Trophoblast cell (in vitro differentiated cells and primary cell): ENCODE results near the gene RPTOR.

Experiments used
- DNase-seq, 2 donors: peaks; one replicate each; pipeline ENCODE4 v3.0.0-alpha.2; 2016
- H2AFZ ChIP-seq: 2 replicates; pipeline ENCODE4 v1.6.1; 2013; ENCODE audit warnings: low read length, moderate library complexity, mild to moderate bottlenecking; ENCODE audit not compliant: insufficient read depth, poor library complexity
- H2AK5ac ChIP-seq: 2 replicates; pipeline ENCODE4 v1.6.1; 2013; ENCODE audit warnings: mild to moderate bottlenecking, low read length
- H2BK120ac ChIP-seq: 2 replicates; pipeline ENCODE4 v1.6.1; 2013; ENCODE audit warnings: low read length, mild to moderate bottlenecking, moderate library complexity; ENCODE audit not compliant: insufficient read depth, poor library complexity
- H2BK12ac ChIP-seq: 2 replicates; pipeline ENCODE4 v1.6.1; 2013; ENCODE audit warnings: mild to moderate bottlenecking, low read length, moderate library complexity
- H2BK5ac ChIP-seq: 2 replicates; pipeline ENCODE4 v1.6.1; 2013; ENCODE audit warnings: low read length, low read depth, moderate library complexity, mild to moderate bottlenecking; ENCODE audit not compliant: poor library complexity
- H3K14ac ChIP-seq: 2 replicates; pipeline ENCODE4 v1.6.1; 2013; ENCODE audit warnings: mild to moderate bottlenecking, low read length
- H3K18ac ChIP-seq: 2 replicates; pipeline ENCODE4 v1.6.1; 2013; ENCODE audit warnings: mild to moderate bottlenecking, low read length
- H3K23ac ChIP-seq: 2 replicates; pipeline ENCODE4 v1.6.1; 2013; ENCODE audit warnings: low read length
- H3K27ac ChIP-seq: 2 replicates; pipeline ENCODE4 v1.5.1; 2013; ENCODE audit warnings: low read depth, mild to moderate bottlenecking, inconsistent platforms, low read length, moderate library complexity
- H3K27me3 ChIP-seq: 2 replicates; pipeline ENCODE4 v1.6.1; 2013; ENCODE audit warnings: inconsistent platforms, mild to moderate bottlenecking, low read length, moderate library complexity; ENCODE audit not compliant: insufficient read depth
- H3K36me3 ChIP-seq, 2 experiments: 1 replicate in 1 of 2; 2 replicates in 1 of 2; pipeline ENCODE4 v1.6.1; 2013; ENCODE audit warnings: low read length in 2 of 2, mild to moderate bottlenecking in 2 of 2, moderate library complexity in 1 of 2; ENCODE audit not compliant: insufficient read depth in 2 of 2, control insufficient read depth in 1 of 2
- H3K4ac ChIP-seq: 2 replicates; pipeline ENCODE4 v1.6.1; 2013; ENCODE audit warnings: low read depth, mild to moderate bottlenecking, low read length, moderate library complexity
- H3K4me1 ChIP-seq, 2 experiments: 1 replicate in 1 of 2; 2 replicates in 1 of 2; pipeline ENCODE4 v1.6.1; 2013; ENCODE audit warnings: low read length in 2 of 2, mild to moderate bottlenecking in 2 of 2, moderate library complexity in 1 of 2; ENCODE audit not compliant: insufficient read depth in 2 of 2, control insufficient read depth in 1 of 2
- H3K4me2 ChIP-seq: 2 replicates; pipeline ENCODE4 v1.6.1; 2013; ENCODE audit warnings: inconsistent platforms, mild to moderate bottlenecking, low read length, moderate library complexity
- H3K4me3 ChIP-seq: 2 replicates; pipeline ENCODE4 v1.5.1; 2013; ENCODE audit warnings: mild to moderate bottlenecking, low read depth, low read length, inconsistent platforms
- H3K79me1 ChIP-seq: one replicate; pipeline ENCODE4 v1.6.1; 2013; ENCODE audit warnings: low read length
- H3K79me2 ChIP-seq: 2 replicates; pipeline ENCODE4 v1.6.1; 2013; ENCODE audit warnings: low read length, mild to moderate bottlenecking; ENCODE audit not compliant: control insufficient read depth, insufficient read depth, poor library complexity
- H3K9ac ChIP-seq: 2 replicates; pipeline ENCODE4 v1.6.1; 2013; ENCODE audit warnings: mild to moderate bottlenecking, low read length
- H3K9me3 ChIP-seq: 2 replicates; pipeline ENCODE4 v1.6.1; 2013; ENCODE audit warnings: low read depth, mild to moderate bottlenecking, control low read depth, inconsistent platforms, low read length; ENCODE audit not compliant: insufficient read depth
- H4K12ac ChIP-seq: 2 replicates; pipeline ENCODE4 v1.6.1; 2013; ENCODE audit warnings: low read depth, mild to moderate bottlenecking, low read length, moderate library complexity
- H4K8ac ChIP-seq: 2 replicates; pipeline ENCODE4 v1.6.1; 2013; ENCODE audit warnings: low read depth, mild to moderate bottlenecking, low read length, moderate library complexity
- H4K91ac ChIP-seq: one replicate; pipeline ENCODE4 v1.6.1; 2013; ENCODE audit warnings: low read depth, mild to moderate bottlenecking, low read length, moderate library complexity
- WGBS: extraction: QIAGEN DNeasy Blood & Tissue Kit; methylation state at CpG from one replicate; pipeline ENCODE4 v1.1.7; 2013; ENCODE audit warnings: missing lambda C conversion rate; ENCODE audit not compliant: insufficient read length, insufficient coverage; ENCODE audit errors: extremely low coverage; 5-methylcytosine and 5-hydroxymethylcytosine counted together

Gene RPTOR

DNA sequence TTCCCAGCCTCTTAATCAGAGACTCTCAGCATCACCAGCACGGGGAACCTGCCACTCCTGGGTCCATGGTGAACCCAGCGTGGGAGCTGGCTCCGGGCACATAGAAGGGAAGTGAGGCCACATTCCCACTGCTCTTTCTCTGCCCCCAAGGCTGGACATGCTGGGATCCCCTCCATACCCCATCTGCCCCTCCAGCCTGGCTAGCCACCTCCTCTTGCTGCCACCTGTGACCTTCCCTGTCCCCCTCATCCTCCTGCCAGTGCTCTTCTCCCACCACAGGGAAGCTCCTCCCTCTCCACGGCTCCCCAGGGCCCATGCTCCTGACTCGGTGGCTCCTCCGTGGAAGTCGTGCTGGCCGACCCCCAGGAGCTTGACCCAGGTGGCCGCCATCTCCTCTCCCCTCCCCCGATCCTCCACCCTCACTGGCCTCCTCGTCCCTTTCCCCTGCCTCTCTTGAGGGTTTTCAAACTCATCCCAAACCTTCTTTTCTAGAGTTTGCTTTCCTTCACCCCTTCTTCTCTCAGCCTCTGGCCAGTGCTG lies 307.9 kb downstream of the RPTOR start:
- H3K4me2 ChIP-seq: no peak overlapping the region
- H3K79me2 ChIP-seq: no peaks in the 10 kb centered on the region
- no peak overlapping the region for H3K23ac ChIP-seq
- H3K4me1 ChIP-seq: peaks cover 18 to 21% of the 10 kb centered on the region in 2 experiments
- H2BK120ac ChIP-seq: no peak overlapping the region
- H3K27me3 ChIP-seq: no peaks in the 10 kb centered on the region
- no peak overlapping the region for H3K9ac ChIP-seq
- peaks cover 3% of the 10 kb centered on the region for H3K9me3 ChIP-seq
- H3K79me1 ChIP-seq: peaks cover 13% of the 10 kb centered on the region
- no peak overlapping the region for H3K14ac ChIP-seq
- H3K4ac ChIP-seq: no peak overlapping the region
- H2BK12ac ChIP-seq: peak overlapping the region; percentile 24
- no CpG with 5 or more reads among the region's 11 CpGs for WGBS
- H4K8ac ChIP-seq: no peak overlapping the region
- H2BK5ac ChIP-seq: no peak overlapping the region
- no peak overlapping the region for H3K27ac ChIP-seq
- no peak overlapping the region for H4K91ac ChIP-seq
- H4K12ac ChIP-seq: no peak overlapping the region
- H3K4me3 ChIP-seq: no peak overlapping the region
- no peak overlapping the region for H2AK5ac ChIP-seq
- no peak overlapping the region for H2AFZ ChIP-seq
- H3K36me3 ChIP-seq: peaks cover 0 to 8% of the 10 kb centered on the region in 2 experiments
- DNase-seq: no peak
- no peak overlapping the region for H3K18ac ChIP-seq

DNA sequence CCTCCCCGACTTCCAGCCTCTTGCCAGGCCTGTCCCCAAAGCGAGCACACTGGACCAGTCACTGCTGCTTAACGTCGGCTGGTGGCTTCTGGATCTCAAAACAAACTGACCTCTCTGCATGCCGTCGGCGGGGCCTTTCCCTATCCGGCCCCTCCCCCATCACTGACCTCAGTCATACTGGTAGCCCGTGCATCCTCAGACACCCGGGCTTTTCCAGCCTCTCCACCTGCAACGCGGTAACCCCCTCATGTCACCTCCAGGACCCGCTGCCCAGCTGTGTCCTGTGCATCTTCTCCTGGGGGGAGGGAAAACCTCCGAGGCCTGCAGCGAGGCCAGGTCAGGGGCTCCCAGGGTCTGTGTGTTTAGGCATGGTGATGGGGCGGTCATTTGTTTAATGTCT lies 308.4 kb downstream of the RPTOR start:
- H3K9me3 ChIP-seq: no peaks in the 10 kb centered on the region
- H2BK5ac ChIP-seq: no peak overlapping the region
- no peak overlapping the region for H3K23ac ChIP-seq
- no peak overlapping the region for H3K9ac ChIP-seq
- WGBS: no CpG with 5 or more reads among the region's 16 CpGs
- no peak overlapping the region for H3K27ac ChIP-seq
- H3K18ac ChIP-seq: peak overlapping the region; percentile 18
- no peak overlapping the region for H2AFZ ChIP-seq
- H4K91ac ChIP-seq: no peak overlapping the region
- H3K4ac ChIP-seq: no peak overlapping the region
- H2AK5ac ChIP-seq: peak overlapping the region; percentile 9
- H3K27me3 ChIP-seq: no peaks in the 10 kb centered on the region
- no peak overlapping the region for H3K4me2 ChIP-seq
- DNase-seq: no peak
- H3K36me3 ChIP-seq: peaks cover 0 to 4% of the 10 kb centered on the region in 2 experiments
- H3K79me1 ChIP-seq: peaks cover 13% of the 10 kb centered on the region
- no peak overlapping the region for H3K14ac ChIP-seq
- H2BK12ac ChIP-seq: no peak overlapping the region
- no peak overlapping the region for H3K4me3 ChIP-seq
- no peak overlapping the region for H4K12ac ChIP-seq
- no peaks in the 10 kb centered on the region for H3K79me2 ChIP-seq
- no peak overlapping the region for H4K8ac ChIP-seq
- H2BK120ac ChIP-seq: no peak overlapping the region
- H3K4me1 ChIP-seq: peaks cover 18 to 21% of the 10 kb centered on the region in 2 experiments

DNA sequence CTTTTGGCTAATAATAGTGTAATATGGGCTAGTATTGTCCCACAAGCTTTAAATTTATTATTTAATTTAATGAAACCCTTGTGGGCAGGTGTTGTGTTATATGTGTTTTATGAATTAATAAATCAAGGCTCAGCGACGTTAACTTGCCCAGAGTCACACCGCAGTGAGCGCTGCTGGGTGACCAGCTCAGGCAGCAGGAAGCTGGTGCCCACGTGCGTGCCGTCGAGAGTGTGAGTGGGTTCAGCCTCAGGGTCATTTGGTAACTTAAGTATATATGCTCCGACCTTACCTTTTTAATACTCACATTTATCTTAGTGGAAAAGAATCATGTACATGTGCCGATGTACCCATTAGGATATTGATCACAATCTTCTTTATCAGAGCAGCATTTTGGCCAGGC lies 309.6 kb downstream of the RPTOR start:
- no peak overlapping the region for H2BK5ac ChIP-seq
- H3K27me3 ChIP-seq: no peaks in the 10 kb centered on the region
- no peak overlapping the region for H3K14ac ChIP-seq
- H3K4me3 ChIP-seq: no peak overlapping the region
- no peak overlapping the region for H4K91ac ChIP-seq
- WGBS: no CpG with 5 or more reads among the region's 10 CpGs
- no peak overlapping the region for H3K27ac ChIP-seq
- H3K79me2 ChIP-seq: no peaks in the 10 kb centered on the region
- no peak overlapping the region for H3K18ac ChIP-seq
- H4K12ac ChIP-seq: no peak overlapping the region
- H3K9me3 ChIP-seq: no peaks in the 10 kb centered on the region
- H2BK12ac ChIP-seq: no peak overlapping the region
- H2BK120ac ChIP-seq: no peak overlapping the region
- H3K4ac ChIP-seq: no peak overlapping the region
- no peak overlapping the region for H3K23ac ChIP-seq
- H3K4me2 ChIP-seq: no peak overlapping the region
- no peak overlapping the region for H3K9ac ChIP-seq
- peaks cover 13% of the 10 kb centered on the region for H3K79me1 ChIP-seq
- H3K36me3 ChIP-seq: peaks cover 0 to 2% of the 10 kb centered on the region in 2 experiments
- peaks cover 18 to 21% of the 10 kb centered on the region in 2 experiments for H3K4me1 ChIP-seq
- no peak overlapping the region for H2AFZ ChIP-seq
- DNase-seq: no peak
- no peak overlapping the region for H2AK5ac ChIP-seq
- H4K8ac ChIP-seq: no peak overlapping the region

DNA sequence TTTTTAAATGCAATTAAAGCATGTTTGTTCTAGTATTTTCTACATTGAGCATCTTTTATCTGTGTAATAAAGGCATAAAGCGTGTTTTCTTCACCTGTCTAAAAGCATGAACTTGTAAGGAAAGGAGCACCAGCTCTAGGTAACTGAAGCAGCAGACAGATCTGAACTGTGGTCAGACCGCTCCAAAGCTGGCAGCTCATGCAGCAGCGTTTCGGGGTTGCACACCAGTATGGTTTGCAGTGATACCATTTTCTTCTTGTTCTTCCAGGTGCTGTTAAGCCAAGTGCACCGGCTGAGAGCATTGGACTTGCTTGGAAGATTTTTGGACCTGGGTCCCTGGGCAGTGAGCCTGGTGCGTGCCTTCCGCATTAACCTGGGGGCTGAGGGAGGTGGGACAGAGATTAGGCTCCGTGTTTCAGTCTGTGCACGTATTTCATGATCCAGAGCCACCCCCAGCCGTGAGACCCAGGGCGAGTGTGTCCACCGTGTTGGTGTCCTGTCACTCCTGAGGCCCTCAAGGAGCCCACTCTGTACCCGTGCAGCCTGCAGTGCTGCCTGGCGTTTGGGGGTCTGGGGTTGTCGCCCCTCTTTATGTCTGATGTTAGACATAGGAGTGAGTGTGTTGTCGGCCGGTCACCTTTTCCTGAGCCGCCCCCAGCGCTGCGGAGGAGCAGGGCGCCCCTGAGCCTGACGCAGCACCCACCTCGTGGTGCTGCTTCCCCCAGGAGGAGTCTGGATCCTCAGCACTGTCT lies 310.7 kb downstream of the RPTOR start:
- Histone ChIP-seq H3K79me2 (no peaks in the 10 kb centered on the region), H3K9ac (no peak overlapping the region), H3K4me2 (no peak overlapping the region), H4K91ac (peak overlapping the region; percentile 71), H2BK12ac (peak overlapping the region; percentile 9), H3K23ac (no peak overlapping the region), H3K9me3 (peaks cover 3% of the 10 kb centered on the region), H2AK5ac (peak overlapping the region; percentile 43), H3K27me3 (no peaks in the 10 kb centered on the region), H3K36me3 (peaks cover 2% of the 10 kb centered on the region in 2 experiments), H3K4ac (no peak overlapping the region), H2AFZ (no peak overlapping the region), H3K27ac (no peak overlapping the region), H3K4me1 (peaks cover 18 to 21% of the 10 kb centered on the region in 2 experiments), H3K18ac (peak overlapping the region; percentile 13), H2BK120ac (peak overlapping the region; percentile 34), H4K8ac (no peak overlapping the region), H3K14ac (peak overlapping the region; percentile 72), H2BK5ac (peak overlapping the region; percentile 53), H4K12ac (no peak overlapping the region), H3K4me3 (no peak overlapping the region), H3K79me1 (peaks cover 13% of the 10 kb centered on the region)
- no CpG with 5 or more reads among the region's 23 CpGs for WGBS
- no peak for DNase-seq
